ENCODE data around the gene RNLS.
"Not testable (repeated sequence)": the region's sequence is repeated elsewhere in the genome, so short reads cannot be mapped to it uniquely, and the experiment has no call there.

The RNLS gene

DNA sequence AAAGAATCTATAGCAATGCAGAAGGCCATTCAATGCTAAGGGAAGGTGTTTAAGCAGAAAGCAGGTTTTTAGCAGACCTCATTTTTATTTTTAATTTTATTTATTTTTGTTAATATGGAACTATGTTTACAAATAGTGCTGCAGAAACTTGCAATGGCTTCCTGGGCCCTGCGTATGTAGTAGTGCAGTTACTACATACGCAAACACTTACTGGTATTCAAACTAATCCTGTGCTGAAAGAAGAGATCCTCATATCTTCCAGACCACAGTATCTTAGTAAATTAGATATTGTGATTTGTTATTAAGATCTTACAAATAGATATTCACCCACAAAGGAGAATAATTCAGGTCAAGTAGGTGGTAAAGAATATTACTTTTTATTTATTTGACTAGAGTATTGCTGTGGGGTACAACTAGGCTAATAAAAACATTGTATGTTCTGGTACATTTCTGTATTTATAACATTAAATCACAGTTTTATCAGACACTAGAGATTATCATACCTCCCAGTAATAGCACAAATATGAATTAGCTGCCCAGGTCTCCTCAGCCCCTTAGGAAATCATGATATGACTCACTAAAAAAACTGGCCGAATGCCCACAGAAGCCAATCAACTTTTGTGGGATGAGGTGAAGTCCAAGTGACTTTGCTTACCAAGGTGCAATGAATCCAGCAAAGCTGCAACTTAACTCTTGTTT, 57.6 kb downstream of the RNLS start:
- no peak for DNase-seq (ENCODE audit: low read depth in 1 of 2, low spot score in 1 of 2)

DNA sequence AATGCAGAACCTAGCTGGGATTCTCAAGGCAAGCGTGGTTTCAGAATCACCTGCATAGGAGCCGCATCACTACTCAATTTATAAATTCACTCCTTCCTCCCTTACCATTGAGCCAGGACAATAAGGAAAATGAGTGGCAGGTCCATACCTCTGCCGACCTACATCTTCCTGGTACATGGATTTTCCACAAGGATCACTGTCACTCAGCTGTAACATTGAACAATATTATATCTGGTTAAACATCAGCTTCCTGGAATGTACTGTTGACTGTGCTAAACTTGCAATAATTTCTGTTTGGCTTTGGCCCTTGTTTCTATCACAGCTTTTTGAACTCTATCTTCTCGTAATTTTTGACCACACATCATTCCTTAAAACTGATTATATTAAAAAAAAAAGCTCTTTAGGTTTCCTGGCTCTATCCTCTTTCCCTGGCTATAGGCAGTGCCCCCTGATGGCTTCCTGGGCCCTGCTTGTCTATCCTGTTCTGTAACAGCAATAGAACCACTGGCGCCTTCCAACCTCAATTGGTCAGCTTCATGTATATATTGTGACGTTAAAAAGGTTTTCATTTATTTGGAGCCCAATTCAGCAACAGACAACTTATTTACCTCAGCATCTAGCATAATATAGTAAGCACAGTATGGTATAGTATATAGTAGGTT, 59.2 kb downstream of the RNLS start:
- no peak for DNase-seq (ENCODE audit: low read depth in 1 of 2, low spot score in 1 of 2)

DNA sequence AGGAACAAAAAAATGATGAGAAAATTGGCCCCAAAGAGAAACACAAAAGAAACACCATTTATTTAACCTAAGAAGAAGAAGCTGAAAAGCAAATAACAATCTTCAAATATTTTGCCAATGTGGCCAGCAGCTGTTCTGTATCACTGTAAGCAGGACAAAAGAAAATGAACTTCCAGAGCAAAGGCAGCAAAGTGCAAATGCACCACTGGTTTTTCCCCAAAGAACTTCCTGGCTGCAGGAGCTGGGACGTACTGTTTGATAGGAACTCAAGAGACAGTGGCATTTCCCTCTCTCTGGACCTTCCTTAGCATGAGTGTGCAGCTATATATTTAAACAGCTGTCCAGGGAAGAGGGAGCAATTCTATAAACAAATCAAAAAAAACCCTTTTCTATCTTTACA, 60.4 kb downstream of the RNLS start:
- no peak for DNase-seq (ENCODE audit: low read depth in 1 of 2, low spot score in 1 of 2)

DNA sequence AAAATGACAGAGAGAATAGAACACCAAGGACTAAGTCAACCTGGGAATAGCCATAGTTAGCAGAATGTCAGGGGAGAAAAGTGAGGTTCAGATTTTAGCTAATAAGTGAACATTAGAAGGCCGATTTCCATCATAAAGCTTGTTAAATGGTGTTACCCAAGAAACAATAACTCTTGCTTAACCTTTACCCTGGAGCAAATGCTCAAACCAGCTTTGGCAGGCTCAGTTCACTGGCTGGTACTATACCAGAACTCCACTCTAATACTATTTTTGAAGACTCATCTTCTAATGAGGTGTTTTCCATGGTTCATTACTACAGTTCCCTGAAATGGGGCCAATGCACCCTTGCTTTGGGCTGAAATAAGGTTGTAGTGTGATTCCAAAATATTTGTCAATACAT, 61.3 kb downstream of the RNLS start:
- no peak for DNase-seq (ENCODE audit: low read depth in 1 of 2, low spot score in 1 of 2)

DNA sequence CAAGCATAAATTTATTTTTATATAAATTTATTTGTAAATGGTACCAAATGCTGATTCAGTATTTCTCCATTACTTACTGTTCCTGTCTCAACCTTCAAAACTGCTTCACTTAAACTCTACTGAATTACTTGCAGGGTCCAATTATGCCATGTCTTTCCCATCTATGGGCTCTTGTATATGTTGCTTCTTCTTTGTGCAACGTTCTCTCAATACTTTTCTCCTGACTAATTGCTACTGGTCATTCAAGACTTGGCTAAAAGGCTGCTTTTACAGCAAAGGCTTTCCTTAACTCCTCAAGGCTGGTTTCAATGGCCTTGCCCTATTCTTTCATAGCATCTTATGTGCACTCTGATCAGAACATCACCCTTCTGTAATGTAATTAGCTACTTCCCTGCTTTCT, 67.9 kb downstream of the RNLS start:
- DNase-seq (ENCODE audit: low read depth in 1 of 2, low spot score in 1 of 2) = no peak

DNA sequence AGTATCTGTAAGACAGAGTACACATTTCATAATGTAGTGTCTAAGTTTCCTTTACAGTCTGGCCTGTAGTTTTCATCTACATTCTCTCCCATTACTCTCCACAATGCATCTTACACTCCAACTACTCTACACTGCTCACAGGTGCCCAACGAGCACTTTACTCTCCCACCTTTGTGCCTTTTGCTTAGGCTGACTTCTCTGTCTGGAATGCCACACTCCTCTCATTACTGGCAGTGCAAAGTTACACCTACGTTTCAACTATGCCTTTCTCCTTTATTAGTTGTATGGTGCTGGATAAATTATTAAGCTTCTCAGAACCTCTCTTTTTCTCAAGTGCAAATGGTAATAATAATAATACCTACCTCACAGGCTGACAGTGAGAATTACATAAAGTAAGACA, 70.5 kb downstream of the RNLS start:
- no peak for DNase-seq (ENCODE audit: low read depth in 1 of 2, low spot score in 1 of 2)

DNA sequence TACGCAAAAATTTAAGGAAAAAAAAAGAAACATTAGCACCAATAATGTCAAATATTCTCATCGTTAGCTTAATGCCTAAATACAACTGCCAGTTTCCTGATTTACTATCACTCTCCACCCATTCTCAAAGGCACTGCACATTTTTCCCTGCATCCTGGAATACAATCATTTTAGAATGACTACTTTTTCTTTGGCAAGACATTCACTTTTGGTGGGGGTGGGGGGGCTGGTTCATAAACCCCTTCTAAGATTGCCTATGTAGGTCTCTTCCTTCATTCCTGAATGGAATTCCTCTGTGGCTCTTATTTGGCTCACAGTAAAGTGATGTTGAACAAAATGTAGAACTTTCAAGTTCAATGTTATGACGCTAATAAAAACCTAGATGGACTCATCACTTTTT, 74.3 kb downstream of the RNLS start:
- no peak for DNase-seq (ENCODE audit: low read depth in 1 of 2, low spot score in 1 of 2)

DNA sequence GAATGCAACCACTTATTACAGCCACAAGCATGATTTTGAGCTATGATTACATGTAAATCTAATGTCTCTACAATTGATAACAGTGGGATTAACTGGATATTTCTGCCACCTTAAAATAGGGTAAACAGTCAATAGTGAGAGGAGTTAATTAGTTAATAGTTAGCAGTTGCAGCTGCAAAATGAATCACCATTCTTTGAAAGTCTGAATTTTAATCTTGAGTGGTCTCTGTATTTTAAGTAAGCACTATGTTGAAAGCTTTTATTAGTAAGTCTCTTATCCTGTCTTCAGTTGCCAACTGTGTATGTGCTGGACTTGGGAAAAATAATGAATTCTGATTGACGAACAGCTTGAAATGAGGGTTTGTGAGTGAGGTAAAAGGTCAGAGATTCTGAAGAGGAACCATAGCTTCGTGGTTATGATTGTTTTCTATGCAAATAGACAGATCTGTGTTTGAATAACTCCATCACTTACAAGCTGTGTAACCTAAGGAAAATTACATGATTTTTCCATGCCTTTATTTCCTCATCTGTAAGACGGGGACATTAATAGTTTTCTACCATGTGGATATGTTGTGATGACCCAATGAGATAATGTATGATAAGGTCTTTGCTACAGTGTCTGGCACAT, 75.2 kb downstream of the RNLS start:
- DNase-seq (ENCODE audit: low read depth in 1 of 2, low spot score in 1 of 2) = no peak

DNA sequence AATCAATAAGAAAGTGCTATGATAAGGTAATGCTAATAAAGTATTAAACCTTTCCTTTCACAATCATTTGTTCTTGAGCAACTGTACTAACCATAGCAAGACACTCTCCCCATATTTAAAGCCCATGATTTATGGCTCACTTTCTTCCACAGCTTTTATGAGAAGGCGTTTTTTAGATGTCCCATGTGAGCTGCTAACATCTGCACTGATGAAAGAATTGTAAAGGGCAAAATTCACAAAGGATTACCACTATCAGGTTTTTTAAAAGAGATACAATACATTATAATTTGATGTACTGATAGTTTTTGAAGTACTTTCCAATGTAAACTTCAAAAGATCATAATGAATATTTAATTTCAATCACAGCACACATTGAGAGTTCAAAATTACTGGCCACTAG, 75.7 kb downstream of the RNLS start:
- no peak for DNase-seq (ENCODE audit: low read depth in 1 of 2, low spot score in 1 of 2)

DNA sequence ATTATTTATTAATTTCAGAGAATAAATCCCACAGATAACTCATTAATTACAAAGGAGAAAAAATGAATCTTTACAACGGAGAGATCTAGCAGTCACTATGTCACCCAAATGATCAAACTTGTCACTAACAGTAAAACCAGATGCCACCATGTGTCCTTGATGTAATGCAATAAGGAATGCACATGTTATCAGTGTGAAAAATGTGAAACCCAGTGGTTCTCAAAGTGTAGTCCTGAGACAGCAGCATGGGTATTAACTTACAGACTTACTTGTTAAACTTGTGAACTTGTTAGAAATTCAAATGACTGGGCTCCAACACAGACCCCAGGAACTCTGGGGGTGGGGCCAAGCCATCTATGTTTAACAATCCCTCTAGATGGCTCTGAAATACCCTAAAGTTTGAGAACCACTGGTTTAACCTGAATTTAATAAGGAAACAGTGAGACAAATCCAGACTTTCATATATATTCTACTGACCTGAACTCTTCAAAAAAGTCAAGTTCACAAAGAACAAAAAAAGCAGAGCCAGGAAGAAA, 77.4 kb downstream of the RNLS start:
- no peak for DNase-seq (ENCODE audit: low read depth in 1 of 2, low spot score in 1 of 2)

DNA sequence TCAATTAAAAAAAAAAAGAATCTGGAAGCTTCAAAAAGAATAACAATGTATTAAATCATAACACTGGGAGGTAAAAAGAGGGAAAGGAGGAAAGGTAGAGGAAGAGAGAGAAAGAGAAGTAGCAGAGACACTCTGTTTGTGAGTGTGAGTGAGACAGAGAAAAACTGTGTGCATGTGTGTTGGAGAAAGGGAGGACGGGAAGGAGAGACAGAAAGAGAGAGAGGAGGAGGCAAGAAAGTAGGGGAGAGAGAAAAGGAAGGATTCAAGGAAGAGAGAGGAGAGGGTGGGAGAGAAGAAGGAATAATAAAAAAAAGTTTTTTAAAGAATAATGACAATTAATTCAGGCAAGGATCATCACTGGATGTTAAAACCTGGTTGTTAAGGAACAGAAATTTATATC, 77.9 kb downstream of the RNLS start:
- DNase-seq (ENCODE audit: low read depth in 1 of 2, low spot score in 1 of 2) = no peak

DNA sequence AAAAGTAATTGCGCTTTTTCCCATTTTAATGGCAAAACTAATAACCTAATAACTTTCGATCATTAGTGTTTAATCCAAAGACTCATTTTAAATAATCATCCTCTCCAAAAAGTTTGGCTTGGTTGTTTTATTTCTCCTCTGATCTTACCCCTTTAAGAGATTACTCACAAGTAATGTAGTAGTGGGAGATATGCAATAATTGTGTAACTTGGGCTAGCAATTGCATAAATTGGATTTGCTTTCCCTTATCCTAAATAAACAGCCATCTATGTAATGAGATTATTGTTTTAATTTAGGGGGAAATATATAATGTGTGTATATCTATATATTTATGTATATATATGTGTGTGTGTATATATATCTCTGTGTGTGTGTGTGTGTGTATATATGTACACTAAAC, 82.5 kb downstream of the RNLS start:
- DNase-seq (ENCODE audit: low read depth in 1 of 2, low spot score in 1 of 2) = no peak

DNA sequence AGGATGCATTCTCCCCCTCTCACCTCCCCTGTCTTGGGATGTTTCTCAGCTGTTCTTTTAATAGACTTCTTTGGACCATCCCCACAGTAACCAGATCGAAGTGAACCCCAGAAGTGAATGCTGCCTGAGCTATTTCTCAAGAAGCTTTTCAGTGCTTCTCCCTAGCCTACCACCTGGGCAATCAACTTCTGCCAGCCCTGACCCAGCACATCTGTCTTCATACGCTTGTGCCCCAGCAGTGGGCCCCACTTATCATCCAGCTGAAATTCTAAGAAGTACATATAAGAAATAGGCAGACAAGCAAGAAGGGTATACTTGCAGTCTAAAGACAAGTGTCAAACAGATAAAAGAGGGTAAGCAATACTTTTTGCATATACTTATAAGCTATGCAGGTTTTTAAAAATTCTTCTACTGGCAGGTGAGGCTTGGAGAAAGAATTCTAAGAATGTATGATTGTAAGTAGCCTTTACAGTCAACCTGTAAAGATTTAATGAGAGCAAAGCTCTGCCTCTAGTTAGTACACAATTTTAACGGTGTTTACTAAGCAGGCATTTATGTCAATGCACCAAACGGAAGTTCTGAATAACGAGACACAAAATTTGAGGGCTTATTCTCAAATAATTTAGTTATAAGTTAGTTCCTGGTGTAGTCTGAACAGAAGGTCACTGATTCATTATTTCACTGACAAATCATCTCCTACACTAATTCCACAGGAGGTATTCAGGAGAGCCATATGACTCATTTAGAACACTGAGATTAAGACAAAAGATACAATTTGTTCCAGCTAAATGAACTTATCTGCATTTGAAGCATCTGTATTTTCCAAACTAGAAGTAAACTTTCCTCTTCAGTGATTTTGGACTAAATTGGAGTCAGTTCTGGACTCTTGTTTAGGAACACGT, 83.3 kb downstream of the RNLS start:
- no peak for DNase-seq (ENCODE audit: low read depth in 1 of 2, low spot score in 1 of 2)

DNA sequence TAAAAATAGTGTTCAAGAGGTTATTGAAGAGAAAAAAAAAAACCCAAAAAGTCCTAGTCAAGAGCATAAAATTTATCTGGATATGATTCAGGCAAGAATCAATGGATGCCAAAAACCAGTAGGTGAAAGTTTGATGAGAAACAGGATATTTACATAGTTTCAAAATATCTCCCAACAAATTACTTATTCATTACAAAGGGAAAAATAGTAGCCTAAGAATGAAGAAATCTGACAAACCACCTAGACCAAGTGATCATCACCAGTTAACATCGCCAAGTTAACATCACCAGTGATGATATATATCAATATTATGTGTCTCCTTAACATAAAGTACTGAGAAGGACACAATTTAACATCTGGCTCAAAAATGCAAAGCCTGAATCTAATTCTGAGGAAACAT, 85.2 kb downstream of the RNLS start:
- no peak for DNase-seq (ENCODE audit: low read depth in 1 of 2, low spot score in 1 of 2)

DNA sequence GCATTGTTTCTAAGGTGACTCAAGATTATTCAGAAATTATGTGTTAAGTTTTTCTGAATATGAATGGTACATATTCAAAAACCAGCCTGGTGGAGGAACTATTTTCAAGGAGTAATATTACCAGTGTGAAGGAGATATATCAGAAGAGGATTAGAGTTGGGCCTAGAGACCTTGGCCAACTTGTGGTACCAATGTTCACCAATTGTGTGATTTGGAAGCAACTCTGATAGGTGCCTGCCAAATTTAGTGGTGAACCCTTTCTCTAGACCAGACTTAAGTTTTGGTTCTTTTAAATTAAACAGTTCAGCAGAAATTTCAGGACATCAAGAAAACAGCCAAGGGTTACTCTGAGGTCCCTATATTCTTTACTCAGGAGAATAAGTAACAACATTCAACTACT, 88.6 kb downstream of the RNLS start:
- DNase-seq (ENCODE audit: low read depth in 1 of 2, low spot score in 1 of 2) = no peak

DNA sequence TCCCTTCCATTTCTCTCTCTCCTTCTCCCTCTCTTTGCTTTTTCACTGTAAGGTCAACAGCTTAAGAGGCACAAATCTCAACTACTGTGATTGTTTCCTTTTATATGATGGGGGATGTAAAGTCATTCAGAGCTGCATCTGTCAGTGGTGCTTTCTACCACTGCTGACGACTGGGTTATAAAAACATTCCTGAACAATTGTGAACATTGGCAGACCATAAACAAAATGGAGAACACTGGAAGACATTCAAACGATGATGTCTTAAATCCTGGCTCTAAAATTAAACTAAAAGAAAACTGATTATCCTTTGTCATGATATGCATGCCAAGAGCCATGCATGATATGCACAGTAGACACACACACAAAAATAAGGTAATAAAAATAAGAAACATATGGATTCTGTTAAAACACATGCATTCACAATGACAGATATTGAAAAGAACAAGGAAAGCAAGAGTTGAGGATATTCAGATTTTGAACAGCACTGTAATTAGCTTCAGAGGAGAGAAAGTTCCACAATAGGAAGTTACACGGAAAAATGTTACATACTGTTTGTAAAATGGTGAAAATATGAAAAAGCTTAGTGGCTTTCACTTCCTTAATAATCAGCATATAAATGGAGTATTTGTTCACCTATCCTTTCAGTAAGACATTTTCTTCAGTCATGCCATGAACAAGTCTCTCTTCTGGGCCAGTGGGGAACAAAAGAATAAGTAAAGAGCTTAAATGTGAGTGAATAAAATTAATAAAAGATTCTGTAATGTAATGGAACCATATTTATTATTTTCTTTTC, 89.2 kb downstream of the RNLS start:
- no peak for DNase-seq (ENCODE audit: low read depth in 1 of 2, low spot score in 1 of 2)

DNA sequence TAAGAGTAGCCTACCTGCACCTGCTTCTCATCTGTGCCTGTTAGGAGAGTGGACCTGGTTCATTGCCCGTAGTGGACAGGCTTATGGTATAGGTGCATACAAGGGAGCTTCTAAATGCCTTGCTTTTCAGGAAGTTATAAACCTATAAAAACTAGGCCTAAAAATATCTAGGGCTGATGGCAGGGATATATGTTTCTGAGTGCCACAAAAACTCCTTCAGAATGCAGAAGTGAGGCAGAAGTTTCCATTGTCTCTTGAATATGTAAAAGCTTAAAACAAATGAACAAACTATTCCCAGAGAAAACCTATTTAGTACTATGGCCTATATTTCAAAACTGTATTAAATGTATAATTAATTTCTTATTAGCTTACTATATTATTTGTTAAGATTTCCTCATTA, 91.8 kb downstream of the RNLS start:
- DNase-seq (ENCODE audit: low read depth in 1 of 2, low spot score in 1 of 2) = no peak

DNA sequence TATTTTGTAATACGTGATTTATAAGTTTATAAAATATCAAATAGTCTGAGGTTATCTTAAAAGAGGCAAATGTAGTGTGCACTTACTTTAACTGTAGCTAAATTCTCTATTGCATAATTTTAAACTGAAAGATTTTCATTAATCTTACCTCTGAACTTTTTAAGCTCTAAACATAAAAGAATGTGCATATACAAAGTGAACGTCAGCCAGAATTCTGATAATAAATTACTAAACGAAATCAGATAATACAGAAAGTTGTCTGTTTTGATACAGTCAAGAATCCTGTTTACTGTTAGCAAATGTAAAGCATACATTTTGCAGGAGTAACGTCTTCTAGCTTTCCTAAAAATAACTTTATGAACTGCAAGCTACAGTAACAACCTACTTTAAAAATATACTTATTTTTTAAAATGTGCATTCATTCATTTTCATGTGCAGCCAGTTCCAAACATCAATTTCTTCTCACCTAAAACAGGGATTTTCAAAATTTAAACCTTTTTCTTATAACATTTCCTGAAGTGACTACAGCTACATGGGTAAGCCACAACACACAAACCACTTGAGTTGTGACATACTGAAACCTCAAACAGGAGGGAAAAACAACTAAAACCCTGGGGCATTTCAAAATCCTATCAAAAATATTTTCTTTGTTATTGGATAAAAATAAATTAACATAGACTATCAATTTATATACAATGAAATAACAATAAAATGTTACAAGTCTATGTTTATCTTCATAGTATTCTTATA, 92.7 kb downstream of the RNLS start:
- DNase-seq (ENCODE audit: low read depth in 1 of 2, low spot score in 1 of 2) = no peak

DNA sequence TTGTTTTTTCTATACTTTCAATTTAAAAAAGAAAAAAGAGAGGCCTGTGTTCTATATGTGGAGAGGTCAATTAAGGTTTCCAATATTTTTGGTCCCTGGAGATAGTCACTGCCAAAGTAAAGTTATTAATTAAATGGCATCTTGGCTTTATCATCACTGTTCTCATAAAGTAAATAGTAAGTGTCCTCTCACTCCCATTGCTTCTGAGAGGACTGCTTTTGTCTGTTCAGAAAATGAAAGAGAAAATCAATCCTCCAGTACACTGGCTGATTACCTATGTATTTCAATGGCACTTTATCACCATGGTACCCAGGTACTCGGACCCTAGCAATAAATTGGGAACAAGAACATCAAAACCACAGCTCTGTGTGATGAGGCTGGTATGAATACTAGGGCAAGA, 94.0 kb downstream of the RNLS start:
- DNase-seq (ENCODE audit: low read depth in 1 of 2, low spot score in 1 of 2) = no peak

DNA sequence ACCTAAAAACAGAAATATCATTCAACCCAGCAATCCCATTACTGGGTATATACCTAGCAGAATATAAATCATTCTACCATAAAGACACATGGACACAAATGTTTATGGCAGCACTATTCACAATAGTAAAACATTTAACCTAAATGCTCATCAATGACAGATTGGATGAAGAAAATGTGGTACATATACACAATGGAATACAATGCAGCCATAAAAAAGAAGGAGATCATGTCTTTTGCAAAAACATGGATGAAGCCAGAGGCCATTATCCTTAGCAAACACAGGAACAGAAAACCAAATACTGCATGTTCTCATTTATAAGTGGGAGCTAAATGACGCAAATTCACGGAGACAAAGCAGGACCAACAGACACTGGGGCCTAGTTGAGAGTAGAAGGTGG, 96.3 kb downstream of the RNLS start:
- not testable (repeated sequence) for DNase-seq (ENCODE audit: low read depth in 1 of 2, low spot score in 1 of 2)
